Measurements from ENCODE around the gene CCDC39. TPM values are rescaled to one million over a fixed set of nuclear protein-coding genes. Genes with fewer than 3 reads are reported as not detected.

CCDC39 gene
- total RNA-seq, 1 experiment from 2014 or later: 0.79 TPM

- H3K4ac ChIP-seq (ENCODE audit: low read depth, low read length): no peak overlapping the region
- H3K56ac ChIP-seq (ENCODE audit: insufficient read length, low read depth, low read length): no peak overlapping the region
- no peaks in the 10 kb centered on the region for H3K9me3 ChIP-seq (ENCODE audit: control insufficient read depth, low read depth, low read length)
- H3K79me2 ChIP-seq (ENCODE audit: insufficient read depth, low read length): no peaks in the 10 kb centered on the region
- H2BK12ac ChIP-seq (ENCODE audit: insufficient read length, low read depth, low read length): no peak overlapping the region
- DNase-seq: no peak
- H3K23ac ChIP-seq (ENCODE audit: insufficient read length, low read depth, low read length): no peak overlapping the region
- no peaks in the 10 kb centered on the region for H3K9me3 Mint-ChIP-seq
- no peak for TF ChIP-seq CTCF (conservative IDR thresholded peaks at IDR 0.05)
- H3K27me3 ChIP-seq (ENCODE audit: insufficient read depth, low read length): no peaks in the 10 kb centered on the region
- H3K27me3 Mint-ChIP-seq (ENCODE audit: low read depth): no peaks in the 10 kb centered on the region
- H2BK15ac ChIP-seq (ENCODE audit: low read depth, low read length): no peak overlapping the region
- peaks cover 9 to 15% of the 10 kb centered on the region in 2 experiments for H3K4me1 Mint-ChIP-seq
- no peak overlapping the region for H3K27ac Mint-ChIP-seq
- H3K36me3 Mint-ChIP-seq (ENCODE audit: insufficient read depth in 1 of 3, low read depth in 3 of 3): no peaks in the 10 kb centered on the region; a peak in 1 of 7 replicates
- H4K5ac ChIP-seq (ENCODE audit: insufficient read length, low read depth, low read length): no peak overlapping the region
- H2AFZ ChIP-seq (ENCODE audit: low read length): no peak overlapping the region
- H3K27ac ChIP-seq (ENCODE audit: insufficient read length, low read depth, low read length): no peak overlapping the region
- H3K14ac ChIP-seq (ENCODE audit: insufficient read depth, low read length): no peak overlapping the region
- no peak overlapping the region for H2AK5ac ChIP-seq (ENCODE audit: insufficient read length, low read length)
- no peak overlapping the region for H3K18ac ChIP-seq (ENCODE audit: insufficient read length, low read depth, low read length)
- no peak overlapping the region for H3T11ph ChIP-seq (ENCODE audit: low read length)
- H3K4me1 ChIP-seq (ENCODE audit: insufficient read depth, low read length): no peaks in the 10 kb centered on the region
- peaks cover 4% of the 10 kb centered on the region for H3K23me2 ChIP-seq (ENCODE audit: insufficient read length, low read depth, low read length, poor library complexity, severe bottlenecking)
- no peaks in the 10 kb centered on the region for H3K79me1 ChIP-seq (ENCODE audit: insufficient read depth, low read depth, low read length, poor library complexity, severe bottlenecking)
- H3K4me2 ChIP-seq (ENCODE audit: insufficient read depth, insufficient read length, low read length): no peak overlapping the region
- WGBS (ENCODE audit: extremely low coverage, insufficient read length, low lambda C conversion rate): no CpG with 5 or more reads among the region's 2 CpGs
- no peaks in the 10 kb centered on the region for H4K20me1 ChIP-seq (ENCODE audit: control insufficient read depth, insufficient read depth, insufficient read length)
- no peak overlapping the region for H3K4me3 Mint-ChIP-seq
- no peak overlapping the region for H2BK5ac ChIP-seq (ENCODE audit: insufficient read length, low read length)
- no peak overlapping the region for H2BK120ac ChIP-seq (ENCODE audit: low read depth, low read length, poor library complexity, severe bottlenecking)
- H3K9ac ChIP-seq (ENCODE audit: extremely low read depth, insufficient read length, low read length): no peak overlapping the region
- H4K91ac ChIP-seq (ENCODE audit: insufficient read length, low read depth, low read length): no peak overlapping the region
- H2BK20ac ChIP-seq (ENCODE audit: low read depth, low read length, poor library complexity, severe bottlenecking): no peak overlapping the region
- no peak overlapping the region for H4K8ac ChIP-seq (replicated peaks; ENCODE audit: insufficient read length, low read depth, low read length)
These were observed 4.5 kb upstream of the CCDC39 start for GRCh38 chr3:180683816-180684215.

All from H9 (cell line).